ENCODE data around the gene S100A12. TPM values are rescaled to one million over a fixed set of nuclear protein-coding genes. Genes with fewer than 3 reads are reported as not detected.

Gene S100A12
- total and polyA plus RNA-seq, 9 of the 15 experiments (the other 6 are each of a cell fraction or from before 2014, with no cell fraction given), result not detected

DNA sequence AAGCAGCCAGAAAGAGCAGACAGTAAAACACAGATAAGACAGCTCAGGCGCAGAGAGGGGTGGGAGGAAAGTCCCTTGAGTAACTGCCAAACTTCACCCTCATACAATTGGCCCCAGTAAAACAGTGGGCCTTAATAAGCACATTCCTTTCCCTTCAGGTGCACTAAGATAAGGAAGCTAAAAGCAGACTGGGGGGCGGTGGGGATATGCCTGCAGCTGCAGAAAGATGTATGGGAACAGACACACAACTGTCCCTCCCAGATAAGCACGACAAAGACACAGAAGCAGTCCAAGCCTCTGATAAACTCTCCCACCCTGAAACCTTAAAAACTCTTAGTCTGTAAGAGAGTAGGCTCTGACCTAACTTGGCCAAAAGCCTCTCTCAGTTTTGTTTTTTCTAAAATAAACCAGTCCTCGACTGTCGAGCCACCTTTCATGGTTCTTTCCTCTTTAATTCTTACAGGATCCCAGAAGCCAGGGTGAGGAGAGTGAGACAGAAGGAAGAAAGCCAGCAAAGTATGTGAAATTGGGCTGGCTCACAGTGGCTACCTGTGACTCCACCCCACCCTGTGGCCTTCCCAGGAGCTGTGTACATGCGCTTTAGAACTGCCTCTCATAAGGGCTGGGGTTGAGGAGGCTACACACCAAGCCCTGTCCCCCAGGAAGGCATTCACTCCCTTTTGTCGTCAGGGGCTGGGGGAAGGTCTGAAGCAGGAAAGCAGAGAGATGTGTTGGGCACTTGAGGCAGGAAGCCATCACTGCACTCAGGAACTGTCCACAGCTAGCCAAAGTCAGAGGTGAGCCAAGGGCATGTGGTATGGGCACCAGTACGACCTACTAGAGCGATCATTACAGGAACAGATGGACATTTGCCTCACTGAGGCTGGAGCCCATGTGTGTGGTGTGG is 31.4 kb downstream of the S100A12 start (continued):
- peak; percentile 99 for TF ChIP-seq ZNF395 (CRISPR knock-in tag; IDR thresholded peaks at IDR 0.05)
- TF ChIP-seq HIVEP1 (CRISPR knock-in tag; IDR thresholded peaks at IDR 0.05), result peak; percentile 87; the same call in 1 of the 2 replicates
- peak in 1 of 2 experiments; percentile 83; a peak in 1 of 3 replicates for TF ChIP-seq CBX3 (IDR thresholded peaks at IDR 0.05; ENCODE audit: borderline replicate concordance in 1 of 2, low read length in 2 of 2)
- peak; percentile 45; the same call in 1 of the 2 replicates for TF ChIP-seq MXI1 (IDR thresholded peaks at IDR 0.05; ENCODE audit: low read depth, low read length)

GRCh38 chr1:153343040-153343681 is 32.3 kb downstream of the S100A12 start:
- Histone ChIP-seq H2AFZ (ENCODE audit: low read depth, low read length) (no peak overlapping the region), H3K4me2 (ENCODE audit: insufficient read depth, low read length) (peak overlapping the region; percentile 43), H4K20me1 (replicated peaks; ENCODE audit: control insufficient read depth, insufficient read depth, low read length) (peaks cover 18% of the 10 kb centered on the region), H3K9me1 (ENCODE audit: control insufficient read depth, insufficient read depth, low read length) (no peaks in the 10 kb centered on the region), H3K79me2 (ENCODE audit: control insufficient read depth, insufficient read depth, low read length) (no peaks in the 10 kb centered on the region), H3K27me3 (ENCODE audit: control insufficient read depth in 2 of 2, insufficient read depth in 2 of 2, low read length in 2 of 2) (peaks cover 2 to 16% of the 10 kb centered on the region in 2 experiments; a peak in 2 of 5 replicates), H3K9ac (ENCODE audit: insufficient read depth in 1 of 2, low read depth in 2 of 2, low read length in 2 of 2) (no peak overlapping the region), H3K27ac (ENCODE audit: extremely low read depth, low read depth, low read length) (peak overlapping the region; percentile 30; the same call in 1 of the 3 replicates), H3K4me3 (no peak overlapping the region), H3K36me3 (ENCODE audit: control insufficient read depth, insufficient read depth, low read length) (no peaks in the 10 kb centered on the region), H3K9me3 (replicated peaks; ENCODE audit: control insufficient read depth, insufficient read depth, low read depth, low read length) (no peaks in the 10 kb centered on the region), H3K4me1 (replicated peaks in 1 of 2; ENCODE audit: control insufficient read depth in 2 of 2, insufficient read depth in 2 of 2, low read length in 2 of 2) (peaks cover 30 to 39% of the 10 kb centered on the region in 2 experiments)
- FAIRE-seq, result no peak
- ATAC-seq, result peak; percentile 33
- 0% methylated on average over 5 of the region's 5 CpGs for WGBS (ENCODE audit: insufficient coverage, low coverage, missing lambda C conversion rate)
- ChIA-PET CTCF (ENCODE audit: low intra/inter-chr PET ratio) (no interaction called here), POLR2A (interaction anchor here (0.6 to 1.7 kb wide), 13 partner anchors 10 to 1593 kb away, joined by 3 to 6 read pairs (median 4); partner anchors contain the start of genes CHTOP, PGLYRP3 and PMVK)
- intact Hi-C loops (cut with micrococcal nuclease) (no loop called here), in situ Hi-C loops (cut with MboI) (no loop called here)
- BruUV-seq (replicated peaks), result no TSS peak
- DNase-seq (ENCODE audit: extremely low read depth in 1 of 4, low spot score in 3 of 4), result no peak
- TF ChIP-seq ZFP36 (IDR thresholded peaks at IDR 0.05; ENCODE audit: low read depth, low read length, partially characterized antibody), result no peak
- TF ChIP-seq, protein P1, sequence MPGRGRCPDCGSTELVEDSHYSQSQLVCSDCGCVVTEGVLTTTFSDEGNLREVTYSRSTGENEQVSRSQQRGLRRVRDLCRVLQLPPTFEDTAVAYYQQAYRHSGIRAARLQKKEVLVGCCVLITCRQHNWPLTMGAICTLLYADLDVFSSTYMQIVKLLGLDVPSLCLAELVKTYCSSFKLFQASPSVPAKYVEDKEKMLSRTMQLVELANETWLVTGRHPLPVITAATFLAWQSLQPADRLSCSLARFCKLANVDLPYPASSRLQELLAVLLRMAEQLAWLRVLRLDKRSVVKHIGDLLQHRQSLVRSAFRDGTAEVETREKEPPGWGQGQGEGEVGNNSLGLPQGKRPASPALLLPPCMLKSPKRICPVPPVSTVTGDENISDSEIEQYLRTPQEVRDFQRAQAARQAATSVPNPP (IDR thresholded peaks at IDR 0.05; ENCODE audit: borderline replicate concordance, insufficient read depth, insufficient read length), result no peak
- peak; percentile 50; the same call in 1 of the 2 replicates for TF ChIP-seq SPI1 (IDR thresholded peaks at IDR 0.05; ENCODE audit: borderline replicate concordance, low read depth, low read length)
- no peak for TF ChIP-seq ZNF785 (CRISPR knock-in tag; IDR thresholded peaks at IDR 0.05)
- TF ChIP-seq RBBP5 (IDR thresholded peaks at IDR 0.05; ENCODE audit: borderline replicate concordance, insufficient read depth, low read length, poor library complexity, severe bottlenecking), result peak; percentile 13
- peak; percentile 64; the same call in 1 of the 2 replicates for TF ChIP-seq PKNOX1 (IDR thresholded peaks at IDR 0.05)
